ENCODE results near the gene USH1C. TPM values are rescaled to one million over a fixed set of nuclear protein-coding genes. Genes with fewer than 3 reads are reported as not detected.

The USH1C gene
- total RNA-seq, 4 donors from 2014 or later = 1.0 to 5.9 (median 3.9) TPM; not detected in 1

- H3K4me3 ChIP-seq (replicated peaks in 1 of 3) = no peak overlapping the region
- TF ChIP-seq, protein P1, sequence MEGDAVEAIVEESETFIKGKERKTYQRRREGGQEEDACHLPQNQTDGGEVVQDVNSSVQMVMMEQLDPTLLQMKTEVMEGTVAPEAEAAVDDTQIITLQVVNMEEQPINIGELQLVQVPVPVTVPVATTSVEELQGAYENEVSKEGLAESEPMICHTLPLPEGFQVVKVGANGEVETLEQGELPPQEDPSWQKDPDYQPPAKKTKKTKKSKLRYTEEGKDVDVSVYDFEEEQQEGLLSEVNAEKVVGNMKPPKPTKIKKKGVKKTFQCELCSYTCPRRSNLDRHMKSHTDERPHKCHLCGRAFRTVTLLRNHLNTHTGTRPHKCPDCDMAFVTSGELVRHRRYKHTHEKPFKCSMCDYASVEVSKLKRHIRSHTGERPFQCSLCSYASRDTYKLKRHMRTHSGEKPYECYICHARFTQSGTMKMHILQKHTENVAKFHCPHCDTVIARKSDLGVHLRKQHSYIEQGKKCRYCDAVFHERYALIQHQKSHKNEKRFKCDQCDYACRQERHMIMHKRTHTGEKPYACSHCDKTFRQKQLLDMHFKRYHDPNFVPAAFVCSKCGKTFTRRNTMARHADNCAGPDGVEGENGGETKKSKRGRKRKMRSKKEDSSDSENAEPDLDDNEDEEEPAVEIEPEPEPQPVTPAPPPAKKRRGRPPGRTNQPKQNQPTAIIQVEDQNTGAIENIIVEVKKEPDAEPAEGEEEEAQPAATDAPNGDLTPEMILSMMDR (IDR thresholded peaks at IDR 0.05) = no peak
- no peak for TF ChIP-seq POLR2A (IDR thresholded peaks at IDR 0.05)
- H3K27ac ChIP-seq = peak overlapping the region in 2 of 3 donors; percentile 34 to 70
- H3K36me3 ChIP-seq = no peaks in the 10 kb centered on the region
- H3K4me1 ChIP-seq = peaks cover 0 to 27% of the 10 kb centered on the region in 2 donors
- intact Hi-C loops (cut with DNase I) = no loop called here
- H3K9me3 ChIP-seq = no peaks in the 10 kb centered on the region
- WGBS, 2 donors = 54 to 55% methylated on average over 13 to 14 of the region's 20 CpGs
- peak; percentile 76 to 84 for DNase-seq
- no peaks in the 10 kb centered on the region for H3K27me3 ChIP-seq
Observed at GRCh38 chr11:17526931-17527627, 17.1 kb downstream of the USH1C start.

GRCh38 chr11:17526326-17526725 is 17.9 kb downstream of the USH1C start:
- Histone ChIP-seq H3K9me3 (no peaks in the 10 kb centered on the region), H3K27me3 (no peaks in the 10 kb centered on the region), H3K27ac (peak overlapping the region in 1 of 3 donors; percentile 50), H3K4me1 (peaks cover 0 to 27% of the 10 kb centered on the region in 2 donors), H3K4me3 (replicated peaks in 1 of 3) (no peak overlapping the region), H3K36me3 (no peaks in the 10 kb centered on the region)
- intact Hi-C loops (cut with DNase I) = no loop called here
- DNase-seq = no peak
- TF ChIP-seq, protein P1 (IDR thresholded peaks at IDR 0.05) = no peak
- TF ChIP-seq POLR2A (IDR thresholded peaks at IDR 0.05) = no peak
- 74 to 88% methylated on average over 10 to 13 of the region's 13 CpGs for WGBS, 2 donors

DNA sequence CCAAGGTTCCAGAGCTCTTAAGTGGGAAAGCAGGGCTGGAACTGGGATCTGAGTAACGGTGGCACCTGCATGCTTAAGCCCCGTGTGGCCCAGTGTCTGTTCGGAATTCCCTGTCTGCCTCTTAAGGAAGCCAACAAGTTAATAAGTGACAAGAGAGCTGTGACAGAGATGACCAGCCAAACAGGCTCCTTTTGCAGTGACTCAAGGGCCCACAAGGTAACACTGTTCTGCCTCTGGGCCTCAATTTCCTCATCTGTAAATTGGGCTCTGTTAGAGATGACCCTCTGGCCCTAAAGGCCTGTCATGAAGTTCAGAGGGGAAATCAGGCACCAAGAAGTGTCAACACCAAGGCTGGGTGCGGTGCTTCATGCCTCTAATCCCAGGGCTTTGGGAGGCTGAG is 18.6 kb downstream of the USH1C start:
- no peaks in the 10 kb centered on the region for H3K27me3 ChIP-seq
- no peaks in the 10 kb centered on the region for H3K9me3 ChIP-seq
- DNase-seq = no peak
- intact Hi-C loops (cut with DNase I) = no loop called here
- no peaks in the 10 kb centered on the region for H3K36me3 ChIP-seq
- H3K4me3 ChIP-seq (replicated peaks in 1 of 3) = no peak overlapping the region
- 86 to 92% methylated on average over 4 of the region's 4 CpGs for WGBS, 2 donors
- peaks cover 0 to 27% of the 10 kb centered on the region in 2 donors for H3K4me1 ChIP-seq
- TF ChIP-seq, protein P1 (IDR thresholded peaks at IDR 0.05) = no peak
- TF ChIP-seq POLR2A (IDR thresholded peaks at IDR 0.05) = no peak
- no peak overlapping the region for H3K27ac ChIP-seq

GRCh38 chr11:17524221-17524620 is 20.0 kb downstream of the USH1C start:
- no peak for DNase-seq

GRCh38 chr11:17522655-17523054 is 21.6 kb downstream of the USH1C start:
- intact Hi-C loops (cut with DNase I) = no loop called here
- H3K9me3 ChIP-seq = no peaks in the 10 kb centered on the region
- WGBS, 2 donors = 91 to 92% methylated on average over 14 to 17 of the region's 17 CpGs
- H3K36me3 ChIP-seq = no peaks in the 10 kb centered on the region
- no peaks in the 10 kb centered on the region for H3K27me3 ChIP-seq
- TF ChIP-seq, protein P1 (IDR thresholded peaks at IDR 0.05) = no peak
- TF ChIP-seq POLR2A (IDR thresholded peaks at IDR 0.05) = no peak
- no peak overlapping the region for H3K4me3 ChIP-seq (replicated peaks in 1 of 3)
- H3K27ac ChIP-seq = no peak overlapping the region
- H3K4me1 ChIP-seq = peaks cover 0 to 12% of the 10 kb centered on the region in 2 donors
- no peak for DNase-seq

More at GRCh38 chr11:17524221-17524620, 20.0 kb downstream of the USH1C start:
- H3K9me3 ChIP-seq = no peaks in the 10 kb centered on the region
- intact Hi-C loops (cut with DNase I) = no loop called here
- H3K4me3 ChIP-seq (replicated peaks in 1 of 3) = no peak overlapping the region
- peaks cover 0 to 27% of the 10 kb centered on the region in 2 donors for H3K4me1 ChIP-seq
- no peaks in the 10 kb centered on the region for H3K36me3 ChIP-seq
- no peak for TF ChIP-seq POLR2A (IDR thresholded peaks at IDR 0.05)
- TF ChIP-seq, protein P1 (IDR thresholded peaks at IDR 0.05) = no peak
- 92 to 96% methylated on average over 9 of the region's 9 CpGs for WGBS, 2 donors
- no peaks in the 10 kb centered on the region for H3K27me3 ChIP-seq
- H3K27ac ChIP-seq = no peak overlapping the region
